Neutrophil (primary cell): ENCODE measurements around the gene PREX1.
A peak's percentile ranks its signal among the peaks of the same experiment; 100 is the strongest.

Experiments
- H3K27ac ChIP-seq: fragments of 200-600 bp; sonication (generic); 2 replicates; pipeline ENCODE4 v1.5.1; 2016; ENCODE audit warnings: mild to moderate bottlenecking, moderate library complexity
- H3K27me3 ChIP-seq: fragments of 200-600 bp; sonication (generic); 2 replicates; pipeline ENCODE4 v1.6.0; 2016; ENCODE audit warnings: mild to moderate bottlenecking
- H3K36me3 ChIP-seq: fragments of 200-600 bp; sonication (generic); 2 replicates; pipeline ENCODE4 v1.5.1; 2017
- H3K4me1 ChIP-seq, 2 experiments: fragments of 200-600 bp in 1 of 2; sonication (generic) in 1 of 2; 1 replicate in 1 of 2; 2 replicates in 1 of 2; pipeline versions ENCODE4 v1.5.1 to v1.6.1; 2013 to 2016; ENCODE audit warnings: low read depth in 1 of 2, low read length in 1 of 2, mild to moderate bottlenecking in 1 of 2, moderate library complexity in 1 of 2; ENCODE audit not compliant: control insufficient read depth in 1 of 2, insufficient read depth in 1 of 2
- H3K4me3 ChIP-seq, 2 experiments: fragments of 200-600 bp in 1 of 2; sonication (generic) in 1 of 2; 1 replicate in 1 of 2; 2 replicates in 1 of 2; pipeline ENCODE4 v1.5.1; 2013 to 2016; ENCODE audit warnings: low read depth in 1 of 2, low read length in 1 of 2, mild to moderate bottlenecking in 1 of 2, moderate library complexity in 1 of 2
- H3K9me3 ChIP-seq: fragments of 200-600 bp; sonication (generic); 2 replicates; pipeline ENCODE4 v1.5.1; 2016
- CTCF ChIP-seq: fragments of 200-600 bp; sonication (generic); IDR thresholded peaks from 2 replicates; pipeline ENCODE4 v1.5.1; 2016; ENCODE audit warnings: antibody characterized with exemption

Gene PREX1

DNA sequence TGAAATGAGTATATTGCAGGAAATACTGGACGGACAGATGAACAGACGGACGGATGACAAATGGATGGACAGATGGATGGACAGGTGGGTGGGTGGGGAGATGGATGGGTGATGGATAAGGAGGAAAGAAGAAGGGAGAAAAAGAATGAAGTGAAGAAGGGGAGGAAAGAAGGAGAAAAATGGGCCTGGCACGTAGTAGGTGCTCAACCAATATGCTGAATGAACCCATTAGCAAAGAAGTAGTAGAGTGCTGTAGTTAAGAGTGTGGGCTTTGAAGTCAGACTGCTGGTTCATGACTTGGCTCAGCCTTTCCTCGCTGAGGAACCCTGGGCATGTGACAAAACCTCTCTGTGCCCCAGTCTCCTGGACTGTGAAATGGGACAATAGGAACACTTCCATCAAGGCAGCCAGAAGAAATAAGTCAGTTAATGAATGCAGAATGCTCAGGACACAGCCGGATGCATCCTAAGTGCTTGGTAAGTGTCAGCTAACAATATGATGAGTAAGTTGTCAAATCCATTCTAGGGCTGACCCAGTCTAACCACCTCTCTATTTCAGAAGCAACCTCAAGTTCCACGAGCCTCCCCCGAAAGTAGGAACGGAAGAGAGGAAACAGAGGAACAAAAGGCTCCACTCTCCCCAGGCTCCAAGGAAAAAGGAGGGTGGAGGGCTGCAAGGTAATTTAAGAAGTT lies 37.9 kb downstream of the PREX1 start:
- Histone ChIP-seq H3K9me3 (no peaks in the 10 kb centered on the region), H3K4me1 (peaks cover 93 to 98% of the 10 kb centered on the region in 2 experiments), H3K27ac (peak overlapping the region; percentile 99), H3K36me3 (peaks cover 22% of the 10 kb centered on the region), H3K27me3 (no peaks in the 10 kb centered on the region), H3K4me3 (peak overlapping the region in 1 of 2 experiments; percentile 61)
- TF ChIP-seq CTCF, result no peak

- peaks cover 25% of the 10 kb centered on the region for H3K36me3 ChIP-seq
- H3K27me3 ChIP-seq, result no peaks in the 10 kb centered on the region
- peak overlapping the region in 1 of 2 experiments; percentile 61 for H3K4me3 ChIP-seq
- peaks cover 91 to 98% of the 10 kb centered on the region in 2 experiments for H3K4me1 ChIP-seq
- H3K27ac ChIP-seq, result peak overlapping the region; percentile 99
- no peak for TF ChIP-seq CTCF
- H3K9me3 ChIP-seq, result no peaks in the 10 kb centered on the region
Measured at GRCh38 chr20:48789185-48789668, 38.6 kb downstream of the PREX1 start.

DNA sequence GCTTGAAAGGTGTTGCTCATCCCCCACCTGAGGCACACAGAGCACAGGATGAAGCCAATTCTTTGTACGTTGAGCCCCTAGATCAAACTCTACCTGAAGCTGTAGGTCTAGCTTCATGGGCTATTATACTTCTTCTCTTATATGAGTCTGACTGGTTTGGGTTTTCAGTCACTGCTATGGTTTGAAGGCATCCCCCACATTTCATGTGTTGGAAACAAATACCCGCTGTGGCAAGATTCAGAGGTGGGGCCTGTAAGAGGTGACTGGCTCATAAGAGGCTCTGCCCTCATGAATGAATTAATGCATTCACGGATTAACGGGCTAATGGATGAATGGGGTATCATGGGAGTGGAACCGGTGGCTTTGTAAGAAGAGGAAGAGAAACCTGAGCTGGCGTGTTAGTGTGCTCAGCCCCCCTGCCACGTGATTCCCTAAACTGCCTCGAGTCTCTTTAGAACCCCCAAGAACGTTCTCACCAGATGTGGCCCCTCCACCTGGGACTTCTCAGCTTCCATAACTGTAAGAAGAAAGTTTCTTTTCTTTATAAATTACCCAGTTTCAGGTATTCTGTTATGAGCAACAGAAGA lies 39.2 kb downstream of the PREX1 start:
- Histone ChIP-seq H3K4me1 (peaks cover 91 to 98% of the 10 kb centered on the region in 2 experiments), H3K27ac (peak overlapping the region; percentile 99), H3K4me3 (peak overlapping the region; percentile 61 to 63), H3K36me3 (peaks cover 25% of the 10 kb centered on the region), H3K9me3 (no peaks in the 10 kb centered on the region), H3K27me3 (no peaks in the 10 kb centered on the region)
- TF ChIP-seq CTCF, result no peak

DNA sequence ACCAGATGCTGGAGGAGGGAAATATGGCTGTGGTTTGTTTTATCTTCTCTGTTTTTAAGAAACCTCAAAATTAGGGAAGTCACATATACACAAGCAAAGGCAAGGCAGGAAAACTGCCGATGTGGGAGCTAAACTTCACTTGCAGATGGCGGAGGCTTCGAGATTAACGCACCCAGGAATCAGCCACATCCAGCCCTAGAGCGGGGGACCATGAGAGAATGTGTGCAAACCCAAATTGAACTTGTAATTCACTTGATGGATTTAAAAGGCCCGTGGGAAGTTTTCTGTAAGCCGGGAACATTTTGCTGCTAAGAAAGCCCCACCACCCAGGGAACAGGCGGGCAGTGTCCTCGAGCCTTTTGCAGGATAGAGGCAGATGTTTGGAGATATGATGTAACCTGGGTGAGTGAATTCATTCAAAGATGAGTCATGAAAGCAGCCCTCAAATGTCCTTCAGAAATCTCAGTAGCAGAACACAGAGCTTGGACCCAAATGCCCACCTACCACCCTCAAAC lies 39.9 kb downstream of the PREX1 start:
- peak overlapping the region; percentile 99 for H3K27ac ChIP-seq
- no peaks in the 10 kb centered on the region for H3K9me3 ChIP-seq
- peaks cover 94 to 98% of the 10 kb centered on the region in 2 experiments for H3K4me1 ChIP-seq
- no peak for TF ChIP-seq CTCF
- H3K27me3 ChIP-seq, result no peaks in the 10 kb centered on the region
- H3K4me3 ChIP-seq, result peak overlapping the region; percentile 61 to 63
- H3K36me3 ChIP-seq, result peaks cover 25% of the 10 kb centered on the region

DNA sequence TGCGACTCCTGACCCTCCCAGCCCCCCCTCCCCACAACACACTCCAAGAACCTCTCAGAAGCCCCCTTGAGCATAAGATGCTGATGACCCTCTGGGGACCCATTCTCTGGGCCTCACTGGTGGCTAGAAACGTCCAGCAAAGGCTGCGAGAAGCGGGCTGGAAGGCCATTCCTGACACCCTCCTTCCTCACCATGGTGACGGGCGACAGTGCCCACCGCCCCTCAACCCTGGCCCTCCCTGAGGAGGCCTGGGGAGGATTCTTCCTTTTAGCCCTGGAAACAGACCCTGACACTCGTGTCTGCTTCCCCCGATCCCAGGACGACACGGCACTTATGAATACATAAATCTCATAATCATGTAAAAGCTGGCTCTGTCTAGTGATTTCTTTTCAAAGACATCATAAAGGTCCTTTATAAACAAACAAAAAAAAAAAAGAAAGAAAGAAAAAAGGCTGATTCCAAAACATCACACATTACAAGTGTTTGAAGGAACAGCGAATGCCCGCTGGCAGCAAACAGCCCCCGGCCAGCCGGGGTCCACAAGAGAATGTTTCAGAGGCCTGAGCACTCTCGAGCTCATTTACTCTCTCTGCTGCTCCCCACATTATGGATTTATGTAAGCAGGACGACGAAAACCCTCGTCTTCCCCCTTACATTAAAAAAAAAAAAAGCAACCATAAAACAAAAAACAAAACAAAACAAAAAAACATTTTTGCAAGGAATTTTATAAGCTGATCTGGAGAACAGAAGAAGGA lies 40.7 kb downstream of the PREX1 start:
- no peaks in the 10 kb centered on the region for H3K27me3 ChIP-seq
- peaks cover 96 to 100% of the 10 kb centered on the region in 2 experiments for H3K4me1 ChIP-seq
- H3K27ac ChIP-seq, result peak overlapping the region; percentile 99
- no peak for TF ChIP-seq CTCF
- H3K36me3 ChIP-seq, result peaks cover 25% of the 10 kb centered on the region
- peak overlapping the region; percentile 61 to 63 for H3K4me3 ChIP-seq
- no peaks in the 10 kb centered on the region for H3K9me3 ChIP-seq
